ENCODE measurements around the gene GRK1. TPM values are rescaled to one million over a fixed set of nuclear protein-coding genes. Genes with fewer than 3 reads are reported as not detected.

GRK1 gene
- total RNA-seq, 1 donor from 2014 or later: 1.5 TPM

DNA sequence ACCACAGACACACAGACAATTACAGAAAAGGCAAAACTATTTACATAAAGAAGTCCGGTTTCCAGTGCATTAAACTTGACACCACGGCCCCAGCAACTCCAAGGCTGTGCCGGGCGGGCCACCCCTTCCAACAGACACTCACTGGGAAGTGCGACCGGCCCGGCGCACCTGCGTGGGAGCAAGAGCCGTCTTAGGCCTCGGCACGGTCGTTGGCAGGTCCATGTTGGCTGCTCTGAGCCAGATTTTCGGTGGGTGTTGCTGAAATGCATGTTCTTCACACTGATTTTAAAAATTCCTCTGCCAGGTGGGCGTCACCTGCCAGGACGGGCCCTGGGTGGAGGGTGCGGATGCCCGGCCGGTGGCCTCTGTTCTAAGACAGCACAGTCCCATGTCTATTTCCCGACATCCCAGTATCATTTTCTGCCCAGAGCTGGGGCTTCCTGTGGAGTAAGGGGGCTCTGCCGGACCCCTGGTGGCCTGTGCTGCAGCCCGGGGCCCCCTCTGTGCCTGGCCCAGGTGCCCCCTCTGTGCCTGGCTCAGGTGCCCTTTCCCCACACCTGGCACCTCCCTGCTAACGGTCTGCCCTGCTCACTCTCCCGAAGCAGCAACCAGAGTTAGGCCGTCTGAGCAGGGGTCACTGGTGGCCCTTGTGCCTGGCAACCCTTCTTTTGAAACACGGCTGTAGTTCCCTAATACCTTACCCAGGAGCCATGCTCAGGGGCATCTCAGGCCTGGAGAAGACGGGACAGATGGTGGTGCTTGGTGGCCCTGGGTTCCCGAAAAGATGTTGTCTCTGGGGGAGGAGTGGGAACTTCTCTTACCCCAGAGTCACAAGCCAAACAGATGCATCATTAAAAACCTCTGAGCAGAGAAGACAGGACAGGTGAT is 101.2 kb downstream of the GRK1 start:
- TF ChIP-seq CTCF (conservative IDR thresholded peaks at IDR 0.05): no peak
- H3K27ac Mint-ChIP-seq (ENCODE audit: unreplicated experiment): no peak overlapping the region

DNA sequence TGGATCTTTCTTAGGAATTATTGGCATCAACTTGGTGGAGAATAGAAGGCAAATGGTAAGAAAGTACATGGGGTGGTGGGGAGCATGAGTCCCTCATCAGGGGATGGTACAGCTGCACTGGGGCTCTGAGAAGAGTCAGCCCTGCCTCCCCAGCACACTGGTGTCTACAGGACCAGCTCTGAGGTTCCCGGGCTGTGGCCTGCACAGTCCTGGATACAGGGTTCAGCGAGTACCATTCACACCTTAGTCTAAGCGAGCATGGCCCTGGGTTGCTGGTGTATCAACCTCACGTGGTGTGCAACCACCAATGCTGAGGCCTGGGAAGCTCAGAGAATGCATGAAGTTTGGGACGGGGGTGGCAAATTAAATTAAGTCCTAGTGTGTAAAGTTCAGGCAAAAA is 102.1 kb downstream of the GRK1 start:
- H3K9me3 Mint-ChIP-seq: peaks cover 5% of the 10 kb centered on the region

More for the DNA sequence above, 101.2 kb downstream of the GRK1 start:
- Mint-ChIP-seq H3K9me3 (peaks cover 5% of the 10 kb centered on the region), H3K4me3 (no peak overlapping the region), H3K36me3 (ENCODE audit: low read depth) (no peaks in the 10 kb centered on the region), H3K27me3 (ENCODE audit: low read depth) (peaks cover 5% of the 10 kb centered on the region), H3K4me1 (peaks cover 3% of the 10 kb centered on the region)
- no peak for DNase-seq (ENCODE audit: low read depth, low spot score)

DNA sequence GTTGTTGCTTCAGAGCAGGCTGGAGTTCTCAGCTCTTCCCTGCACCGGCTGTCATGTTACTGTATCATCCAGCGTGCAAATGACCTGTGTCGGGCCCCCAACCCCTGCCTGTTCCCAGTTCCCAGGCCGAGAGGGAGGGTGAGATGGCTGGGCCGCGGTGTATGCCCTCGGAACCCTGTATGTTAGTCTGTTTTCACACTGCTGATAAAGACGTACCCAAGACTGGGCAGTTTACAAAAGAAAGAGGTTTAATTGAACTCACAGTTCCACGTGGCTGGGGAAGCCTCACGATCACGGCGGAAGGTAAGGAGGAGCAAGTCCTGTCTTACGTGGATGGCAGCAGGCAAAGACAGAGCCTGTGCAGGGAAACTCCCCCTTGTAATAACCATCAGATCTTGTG is 102.9 kb downstream of the GRK1 start:
- H3K27ac Mint-ChIP-seq (ENCODE audit: unreplicated experiment): no peak overlapping the region
- peaks cover 5% of the 10 kb centered on the region for H3K9me3 Mint-ChIP-seq
- no peak for DNase-seq (ENCODE audit: low read depth, low spot score)
- TF ChIP-seq CTCF (conservative IDR thresholded peaks at IDR 0.05): no peak
- H3K4me1 Mint-ChIP-seq: peaks cover 3% of the 10 kb centered on the region
- H3K4me3 Mint-ChIP-seq: no peak overlapping the region
- H3K27me3 Mint-ChIP-seq (ENCODE audit: low read depth): peaks cover 5% of the 10 kb centered on the region
- H3K36me3 Mint-ChIP-seq (ENCODE audit: low read depth): no peaks in the 10 kb centered on the region

More for the DNA sequence above, 102.1 kb downstream of the GRK1 start:
- no peak for TF ChIP-seq CTCF (conservative IDR thresholded peaks at IDR 0.05)
- Mint-ChIP-seq H3K4me1 (peaks cover 3% of the 10 kb centered on the region), H3K27ac (ENCODE audit: unreplicated experiment) (no peak overlapping the region), H3K27me3 (ENCODE audit: low read depth) (peaks cover 5% of the 10 kb centered on the region), H3K4me3 (no peak overlapping the region), H3K36me3 (ENCODE audit: low read depth) (no peaks in the 10 kb centered on the region)
- no peak for DNase-seq (ENCODE audit: low read depth, low spot score)

DNA sequence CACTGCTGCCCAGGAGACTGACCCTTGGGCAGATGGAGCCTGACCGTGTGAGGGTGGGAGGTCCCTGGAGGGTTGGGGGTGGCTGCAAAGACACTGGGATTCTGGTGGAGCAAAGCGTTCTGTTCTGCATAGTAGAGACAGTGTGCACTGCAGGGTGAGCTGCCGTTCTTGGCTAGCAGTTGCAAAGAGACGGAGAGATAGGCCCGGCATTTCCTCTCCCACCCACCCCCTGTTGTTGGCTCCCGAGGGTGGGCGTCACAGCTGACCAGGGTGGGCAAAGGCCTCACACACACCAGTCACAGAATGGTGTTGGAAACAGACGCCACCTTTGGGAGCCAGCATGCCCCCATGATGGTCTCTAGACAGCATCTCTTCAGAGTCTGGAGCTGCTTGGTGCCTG is 103.4 kb downstream of the GRK1 start:
- TF ChIP-seq CTCF (conservative IDR thresholded peaks at IDR 0.05): no peak
- no peaks in the 10 kb centered on the region for H3K36me3 Mint-ChIP-seq (ENCODE audit: low read depth)
- peaks cover 5% of the 10 kb centered on the region for H3K9me3 Mint-ChIP-seq
- no peak overlapping the region for H3K4me3 Mint-ChIP-seq
- no peak for DNase-seq (ENCODE audit: low read depth, low spot score)
- H3K27me3 Mint-ChIP-seq (ENCODE audit: low read depth): peaks cover 5% of the 10 kb centered on the region
- peaks cover 3% of the 10 kb centered on the region for H3K4me1 Mint-ChIP-seq
- H3K27ac Mint-ChIP-seq (ENCODE audit: unreplicated experiment): no peak overlapping the region

DNA sequence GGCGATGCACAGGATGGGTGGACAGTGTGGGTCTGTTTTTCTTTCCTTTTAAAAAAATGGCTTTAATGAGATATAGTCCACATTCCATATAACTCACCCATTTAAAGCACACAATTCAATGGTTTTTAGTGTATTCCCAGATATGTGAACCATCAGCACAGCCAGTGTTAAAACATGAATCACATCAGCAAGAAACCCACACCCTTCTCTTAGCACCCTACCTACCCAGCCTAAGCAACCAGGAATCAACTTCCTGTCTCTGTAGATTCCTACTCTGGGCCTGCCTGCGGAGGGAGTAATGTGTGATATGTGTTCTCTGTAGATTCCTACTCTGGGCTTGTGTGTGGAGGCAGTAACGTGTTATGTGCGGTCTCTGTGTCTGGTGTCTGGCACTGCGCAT is 103.9 kb downstream of the GRK1 start:
- TF ChIP-seq CTCF (conservative IDR thresholded peaks at IDR 0.05): no peak
- Mint-ChIP-seq H3K4me1 (no peaks in the 10 kb centered on the region), H3K27me3 (ENCODE audit: low read depth) (peaks cover 5% of the 10 kb centered on the region), H3K9me3 (peaks cover 5% of the 10 kb centered on the region), H3K27ac (ENCODE audit: unreplicated experiment) (peak overlapping the region; percentile 29), H3K4me3 (no peak overlapping the region), H3K36me3 (ENCODE audit: low read depth) (no peaks in the 10 kb centered on the region)
- DNase-seq (ENCODE audit: low read depth, low spot score): no peak

Data from neural crest cell (in vitro differentiated cells).